ENCODE data around the gene WIF1.

Gene WIF1

DNA sequence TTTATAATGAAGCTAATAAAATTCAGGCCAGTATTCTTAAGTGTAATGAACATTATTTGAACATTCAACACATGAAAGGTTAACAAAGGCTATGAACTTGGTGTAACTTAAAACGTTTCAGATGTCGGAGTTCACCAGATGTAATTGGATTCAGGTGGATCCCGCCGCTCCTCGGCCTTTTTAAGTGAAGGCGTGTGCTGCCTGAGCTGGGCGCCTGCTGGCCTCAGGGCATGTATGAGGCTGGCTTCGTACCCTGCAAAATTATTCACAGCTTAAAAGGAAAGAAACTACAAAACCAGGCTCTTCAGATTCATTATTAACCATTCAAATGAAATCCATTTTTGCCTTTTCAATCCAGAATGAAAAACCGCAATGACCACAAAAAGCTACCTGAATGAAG lies 69.9 kb downstream of the WIF1 start:
- TF ChIP-seq, protein P1, sequence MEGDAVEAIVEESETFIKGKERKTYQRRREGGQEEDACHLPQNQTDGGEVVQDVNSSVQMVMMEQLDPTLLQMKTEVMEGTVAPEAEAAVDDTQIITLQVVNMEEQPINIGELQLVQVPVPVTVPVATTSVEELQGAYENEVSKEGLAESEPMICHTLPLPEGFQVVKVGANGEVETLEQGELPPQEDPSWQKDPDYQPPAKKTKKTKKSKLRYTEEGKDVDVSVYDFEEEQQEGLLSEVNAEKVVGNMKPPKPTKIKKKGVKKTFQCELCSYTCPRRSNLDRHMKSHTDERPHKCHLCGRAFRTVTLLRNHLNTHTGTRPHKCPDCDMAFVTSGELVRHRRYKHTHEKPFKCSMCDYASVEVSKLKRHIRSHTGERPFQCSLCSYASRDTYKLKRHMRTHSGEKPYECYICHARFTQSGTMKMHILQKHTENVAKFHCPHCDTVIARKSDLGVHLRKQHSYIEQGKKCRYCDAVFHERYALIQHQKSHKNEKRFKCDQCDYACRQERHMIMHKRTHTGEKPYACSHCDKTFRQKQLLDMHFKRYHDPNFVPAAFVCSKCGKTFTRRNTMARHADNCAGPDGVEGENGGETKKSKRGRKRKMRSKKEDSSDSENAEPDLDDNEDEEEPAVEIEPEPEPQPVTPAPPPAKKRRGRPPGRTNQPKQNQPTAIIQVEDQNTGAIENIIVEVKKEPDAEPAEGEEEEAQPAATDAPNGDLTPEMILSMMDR (IDR thresholded peaks at IDR 0.05; ENCODE audit: low read depth, low read length, missing control alignments) = no peak
- Histone ChIP-seq H3K4me3 (ENCODE audit: low read depth, low read length) (no peak overlapping the region), H3K36me3 (replicated peaks) (no peaks in the 10 kb centered on the region), H3K27ac (no peak overlapping the region), H3K27me3 (replicated peaks) (peaks cover 24% of the 10 kb centered on the region)
- in situ Hi-C loops (cut with HindIII; ENCODE audit: low pct_ligation_motif_present, low sequenced_read_pairs) = no loop called here
- no peak for DNase-seq

DNA sequence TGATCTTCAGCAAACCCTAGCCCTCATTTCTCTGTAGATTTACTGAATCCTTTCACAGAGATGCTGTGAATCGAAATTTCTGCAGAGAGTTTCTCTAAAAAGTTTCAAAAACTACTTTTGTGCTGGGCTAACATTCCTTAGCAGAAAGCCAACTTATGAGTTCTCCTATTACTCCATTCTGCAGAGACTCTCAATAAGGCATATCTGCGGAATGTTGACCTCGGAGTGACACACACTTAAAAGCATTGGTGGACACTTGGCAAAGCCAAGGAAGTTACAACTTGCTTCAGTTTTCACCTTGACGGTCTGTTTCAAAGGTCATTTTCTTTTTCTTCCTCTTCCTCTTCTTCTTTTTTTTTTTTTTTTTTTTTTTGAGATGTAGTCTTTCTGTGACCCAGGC lies 75.8 kb downstream of the WIF1 start:
- Histone ChIP-seq H3K27me3 (replicated peaks) (peaks cover 10% of the 10 kb centered on the region), H3K4me3 (ENCODE audit: low read depth, low read length) (no peak overlapping the region), H3K36me3 (replicated peaks) (no peaks in the 10 kb centered on the region), H3K27ac (no peak overlapping the region)
- in situ Hi-C loops (cut with HindIII; ENCODE audit: low pct_ligation_motif_present, low sequenced_read_pairs) = no loop called here
- no peak for DNase-seq
- TF ChIP-seq, protein P1 (IDR thresholded peaks at IDR 0.05; ENCODE audit: low read depth, low read length, missing control alignments) = no peak

GRCh38 chr12:65039301-65039700 lies 81.8 kb downstream of the WIF1 start:
- TF ChIP-seq, protein P1 (IDR thresholded peaks at IDR 0.05; ENCODE audit: low read depth, low read length, missing control alignments) = no peak
- Histone ChIP-seq H3K27me3 (replicated peaks) (no peaks in the 10 kb centered on the region), H3K36me3 (replicated peaks) (no peaks in the 10 kb centered on the region), H3K27ac (no peak overlapping the region), H3K4me3 (ENCODE audit: low read depth, low read length) (no peak overlapping the region)
- in situ Hi-C loops (cut with HindIII; ENCODE audit: low pct_ligation_motif_present, low sequenced_read_pairs) = no loop called here
- DNase-seq = no peak

GRCh38 chr12:65025136-65025535 lies 96.0 kb downstream of the WIF1 start:
- TF ChIP-seq, protein P1 (IDR thresholded peaks at IDR 0.05; ENCODE audit: low read depth, low read length, missing control alignments) = no peak
- peaks cover 2% of the 10 kb centered on the region for H3K27me3 ChIP-seq (replicated peaks)
- H3K4me3 ChIP-seq (ENCODE audit: low read depth, low read length) = no peak overlapping the region
- DNase-seq = no peak
- H3K36me3 ChIP-seq (replicated peaks) = no peaks in the 10 kb centered on the region
- no peak overlapping the region for H3K27ac ChIP-seq
- in situ Hi-C loops (cut with HindIII; ENCODE audit: low pct_ligation_motif_present, low sequenced_read_pairs) = no loop called here

GRCh38 chr12:65023485-65023884 lies 97.6 kb downstream of the WIF1 start:
- in situ Hi-C loops (cut with HindIII; ENCODE audit: low pct_ligation_motif_present, low sequenced_read_pairs) = no loop called here
- TF ChIP-seq, protein P1 (IDR thresholded peaks at IDR 0.05; ENCODE audit: low read depth, low read length, missing control alignments) = no peak
- H3K36me3 ChIP-seq (replicated peaks) = no peaks in the 10 kb centered on the region
- no peak overlapping the region for H3K4me3 ChIP-seq (ENCODE audit: low read depth, low read length)
- DNase-seq = no peak
- peaks cover 2% of the 10 kb centered on the region for H3K27me3 ChIP-seq (replicated peaks)
- no peak overlapping the region for H3K27ac ChIP-seq

- Histone ChIP-seq H3K36me3 (replicated peaks) (no peaks in the 10 kb centered on the region), H3K27ac (no peak overlapping the region), H3K4me3 (ENCODE audit: low read depth, low read length) (no peak overlapping the region), H3K27me3 (replicated peaks) (peaks cover 2% of the 10 kb centered on the region)
- in situ Hi-C loops (cut with HindIII; ENCODE audit: low pct_ligation_motif_present, low sequenced_read_pairs) = no loop called here
- TF ChIP-seq, protein P1 (IDR thresholded peaks at IDR 0.05; ENCODE audit: low read depth, low read length, missing control alignments) = no peak
- DNase-seq = no peak
Measured at GRCh38 chr12:65022960-65023359, 98.1 kb downstream of the WIF1 start.

All from brain microvascular endothelial cell (primary cell).